ENCODE measurements around the gene FYB2. TPM values are rescaled to one million over a fixed set of nuclear protein-coding genes. Genes with fewer than 3 reads are reported as not detected.
"Not testable (repeated sequence)": the region's sequence is repeated elsewhere in the genome, so short reads cannot be mapped to it uniquely, and the experiment has no call there.

The FYB2 gene
- total RNA-seq, 1 experiment from 2014 or later: not detected

GRCh38 chr1:56795870-56796269 is 23.3 kb downstream of the FYB2 start:
- Histone ChIP-seq H3K4me3 (ENCODE audit: insufficient read depth, low read depth, low read length) (no peak overlapping the region), H3K27me3 (ENCODE audit: control insufficient read depth, insufficient read depth, low read length) (no peaks in the 10 kb centered on the region; the same call in 1 of the 2 replicates), H3K36me3 (replicated peaks; ENCODE audit: control insufficient read depth, insufficient read depth, low read length) (no peaks in the 10 kb centered on the region)
- no peak for DNase-seq

- H3K27me3 ChIP-seq (ENCODE audit: control insufficient read depth, insufficient read depth, low read length): no peaks in the 10 kb centered on the region
- no peaks in the 10 kb centered on the region for H3K36me3 ChIP-seq (replicated peaks; ENCODE audit: control insufficient read depth, insufficient read depth, low read length)
- DNase-seq: no peak
- no peak overlapping the region for H3K4me3 ChIP-seq (ENCODE audit: insufficient read depth, low read depth, low read length)
Observed at GRCh38 chr1:56790036-56790435, 29.2 kb downstream of the FYB2 start.

GRCh38 chr1:56788588-56788987 is 30.6 kb downstream of the FYB2 start:
- no peak for DNase-seq
- Histone ChIP-seq H3K36me3 (replicated peaks; ENCODE audit: control insufficient read depth, insufficient read depth, low read length) (no peaks in the 10 kb centered on the region), H3K27me3 (ENCODE audit: control insufficient read depth, insufficient read depth, low read length) (no peaks in the 10 kb centered on the region), H3K4me3 (ENCODE audit: insufficient read depth, low read depth, low read length) (no peak overlapping the region)

GRCh38 chr1:56788102-56788501 is 31.1 kb downstream of the FYB2 start:
- no peak for DNase-seq
- Histone ChIP-seq H3K36me3 (replicated peaks; ENCODE audit: control insufficient read depth, insufficient read depth, low read length) (no peaks in the 10 kb centered on the region), H3K4me3 (ENCODE audit: insufficient read depth, low read depth, low read length) (no peak overlapping the region), H3K27me3 (ENCODE audit: control insufficient read depth, insufficient read depth, low read length) (no peaks in the 10 kb centered on the region)

- H3K27me3 ChIP-seq (ENCODE audit: control insufficient read depth, insufficient read depth, low read length): no peaks in the 10 kb centered on the region
- no peak overlapping the region for H3K4me3 ChIP-seq (ENCODE audit: insufficient read depth, low read depth, low read length)
- H3K36me3 ChIP-seq (replicated peaks; ENCODE audit: control insufficient read depth, insufficient read depth, low read length): no peaks in the 10 kb centered on the region
- no peak for DNase-seq
Observed at GRCh38 chr1:56787330-56787729, 31.9 kb downstream of the FYB2 start.

GRCh38 chr1:56782773-56783172 is 36.4 kb downstream of the FYB2 start:
- H3K4me3 ChIP-seq (ENCODE audit: insufficient read depth, low read depth, low read length): no peak overlapping the region
- DNase-seq: no peak
- no peaks in the 10 kb centered on the region for H3K27me3 ChIP-seq (ENCODE audit: control insufficient read depth, insufficient read depth, low read length)
- H3K36me3 ChIP-seq (replicated peaks; ENCODE audit: control insufficient read depth, insufficient read depth, low read length): no peaks in the 10 kb centered on the region

- H3K36me3 ChIP-seq (replicated peaks; ENCODE audit: control insufficient read depth, insufficient read depth, low read length): no peaks in the 10 kb centered on the region
- H3K4me3 ChIP-seq (ENCODE audit: insufficient read depth, low read depth, low read length): no peak overlapping the region
- DNase-seq: peak; percentile 5
- no peaks in the 10 kb centered on the region for H3K27me3 ChIP-seq (ENCODE audit: control insufficient read depth, insufficient read depth, low read length)
Observed at GRCh38 chr1:56780826-56781225, 38.4 kb downstream of the FYB2 start.

- Histone ChIP-seq H3K36me3 (replicated peaks; ENCODE audit: control insufficient read depth, insufficient read depth, low read length) (no peaks in the 10 kb centered on the region), H3K4me3 (ENCODE audit: insufficient read depth, low read depth, low read length) (no peak overlapping the region), H3K27me3 (ENCODE audit: control insufficient read depth, insufficient read depth, low read length) (no peaks in the 10 kb centered on the region)
- DNase-seq: no peak
Observed at GRCh38 chr1:56780128-56780750, 39.0 kb downstream of the FYB2 start.

GRCh38 chr1:56777972-56778371 is 41.2 kb downstream of the FYB2 start:
- H3K4me3 ChIP-seq (ENCODE audit: insufficient read depth, low read depth, low read length): no peak overlapping the region
- no peaks in the 10 kb centered on the region for H3K27me3 ChIP-seq (ENCODE audit: control insufficient read depth, insufficient read depth, low read length)
- no peaks in the 10 kb centered on the region for H3K36me3 ChIP-seq (replicated peaks; ENCODE audit: control insufficient read depth, insufficient read depth, low read length)
- DNase-seq: no peak

- not testable (repeated sequence) for H3K4me3 ChIP-seq (ENCODE audit: insufficient read depth, low read depth, low read length); DNase-seq; H3K27me3 ChIP-seq (ENCODE audit: control insufficient read depth, insufficient read depth, low read length); H3K36me3 ChIP-seq (replicated peaks; ENCODE audit: control insufficient read depth, insufficient read depth, low read length)
Observed at GRCh38 chr1:56774732-56775131, 44.5 kb downstream of the FYB2 start.

GRCh38 chr1:56774067-56774609 is 45.1 kb downstream of the FYB2 start:
- no peak overlapping the region for H3K4me3 ChIP-seq (ENCODE audit: insufficient read depth, low read depth, low read length)
- no peaks in the 10 kb centered on the region for H3K27me3 ChIP-seq (ENCODE audit: control insufficient read depth, insufficient read depth, low read length)
- no peak for DNase-seq
- H3K36me3 ChIP-seq (replicated peaks; ENCODE audit: control insufficient read depth, insufficient read depth, low read length): no peaks in the 10 kb centered on the region

GRCh38 chr1:56773341-56774066 is 45.7 kb downstream of the FYB2 start:
- no peak overlapping the region for H3K4me3 ChIP-seq (ENCODE audit: insufficient read depth, low read depth, low read length)
- DNase-seq: no peak
- H3K36me3 ChIP-seq (replicated peaks; ENCODE audit: control insufficient read depth, insufficient read depth, low read length): no peaks in the 10 kb centered on the region
- no peaks in the 10 kb centered on the region for H3K27me3 ChIP-seq (ENCODE audit: control insufficient read depth, insufficient read depth, low read length)

GRCh38 chr1:56771717-56772116 is 47.5 kb downstream of the FYB2 start:
- Histone ChIP-seq H3K27me3 (ENCODE audit: control insufficient read depth, insufficient read depth, low read length) (no peaks in the 10 kb centered on the region), H3K4me3 (ENCODE audit: insufficient read depth, low read depth, low read length) (no peak overlapping the region), H3K36me3 (replicated peaks; ENCODE audit: control insufficient read depth, insufficient read depth, low read length) (no peaks in the 10 kb centered on the region)
- DNase-seq: no peak

GRCh38 chr1:56758794-56759193 is 60.4 kb downstream of the FYB2 start:
- no peak overlapping the region for H3K4me3 ChIP-seq (ENCODE audit: insufficient read depth, low read depth, low read length)

GRCh38 chr1:56758135-56758534 is 61.1 kb downstream of the FYB2 start:
- no peak overlapping the region for H3K4me3 ChIP-seq (ENCODE audit: insufficient read depth, low read depth, low read length)
- H3K36me3 ChIP-seq (replicated peaks; ENCODE audit: control insufficient read depth, insufficient read depth, low read length): no peaks in the 10 kb centered on the region
- peak; percentile 37 for DNase-seq
- no peaks in the 10 kb centered on the region; the same call in 1 of the 2 replicates for H3K27me3 ChIP-seq (ENCODE audit: control insufficient read depth, insufficient read depth, low read length)

More at GRCh38 chr1:56758794-56759193, 60.4 kb downstream of the FYB2 start:
- Histone ChIP-seq H3K36me3 (replicated peaks; ENCODE audit: control insufficient read depth, insufficient read depth, low read length) (no peaks in the 10 kb centered on the region), H3K27me3 (ENCODE audit: control insufficient read depth, insufficient read depth, low read length) (no peaks in the 10 kb centered on the region; the same call in 1 of the 2 replicates)
- no peak for DNase-seq

Data from H7 (cell line).